T-helper 2 cell treated with Interferon-gamma antibody and Interleukin-4, amounts not matched to agents 5 μg/mL and 100 μg/mL, for 36 hours (primary cell): Measurements from ENCODE around the gene SFMBT1.

Source experiments
- DNase-seq: peaks from one replicate; pipeline ENCODE4 v3.0.0; 2021; ENCODE audit warnings: low spot score
- H3K27ac Mint-ChIP-seq: one replicate; pipeline ENCODE4 v1.8.0; 2021; ENCODE audit warnings: mild to moderate bottlenecking, mixed read lengths
- H3K27me3 Mint-ChIP-seq: one replicate; pipeline ENCODE4 v1.8.0; 2021; ENCODE audit warnings: low read depth, mixed read lengths
- H3K36me3 Mint-ChIP-seq: one replicate; pipeline ENCODE4 v1.8.0; 2021; ENCODE audit warnings: low read depth, mixed read lengths
- H3K4me1 Mint-ChIP-seq: one replicate; pipeline ENCODE4 v1.8.0; 2021; ENCODE audit warnings: low read depth, mixed read lengths
- H3K4me3 Mint-ChIP-seq: one replicate; pipeline ENCODE4 v1.8.0; 2022; ENCODE audit warnings: mild to moderate bottlenecking, moderate library complexity, mixed read lengths
- H3K9me3 Mint-ChIP-seq: one replicate; pipeline ENCODE4 v1.8.0; 2021; ENCODE audit warnings: mixed read lengths

SFMBT1 gene

GRCh38 chr3:52877085-52877484, 168.8 kb downstream of the SFMBT1 start:
- Mint-ChIP-seq H3K4me1 (peaks cover 22% of the 10 kb centered on the region), H3K27ac (no peak overlapping the region), H3K36me3 (no peaks in the 10 kb centered on the region), H3K27me3 (no peaks in the 10 kb centered on the region), H3K9me3 (no peaks in the 10 kb centered on the region), H3K4me3 (no peak overlapping the region)
- no peak for DNase-seq

GRCh38 chr3:52874864-52875587, 170.8 kb downstream of the SFMBT1 start:
- H3K4me3 Mint-ChIP-seq, result no peak overlapping the region
- no peak overlapping the region for H3K27ac Mint-ChIP-seq
- peaks cover 19% of the 10 kb centered on the region for H3K4me1 Mint-ChIP-seq
- DNase-seq, result no peak
- H3K27me3 Mint-ChIP-seq, result no peaks in the 10 kb centered on the region
- no peaks in the 10 kb centered on the region for H3K36me3 Mint-ChIP-seq
- no peaks in the 10 kb centered on the region for H3K9me3 Mint-ChIP-seq

DNA sequence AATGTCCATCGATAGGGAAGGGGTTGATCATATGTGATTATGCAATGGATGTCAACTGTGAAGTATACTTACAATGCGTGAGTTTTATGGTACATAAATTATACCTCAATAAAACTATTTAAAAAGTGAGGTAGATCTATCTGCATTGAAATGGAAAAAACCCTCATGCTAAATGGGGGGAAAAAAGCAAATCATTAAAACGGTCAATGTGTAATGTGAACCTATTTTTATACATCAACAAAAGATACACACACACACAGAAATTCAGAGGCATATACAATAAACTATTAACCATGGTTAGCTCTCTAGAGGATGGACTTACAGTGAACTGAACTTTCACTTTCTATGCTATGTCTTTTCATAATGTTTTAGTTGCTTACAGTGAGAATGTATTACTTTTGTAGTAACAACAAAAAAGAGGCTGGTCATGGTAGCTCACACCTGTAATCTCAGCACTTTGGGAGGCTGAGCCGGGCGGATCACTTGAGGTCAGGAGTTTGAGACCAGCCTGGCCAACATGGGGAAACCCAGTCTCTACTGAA, 171.6 kb downstream of the SFMBT1 start:
- no peak overlapping the region for H3K27ac Mint-ChIP-seq
- H3K9me3 Mint-ChIP-seq, result no peaks in the 10 kb centered on the region
- no peak overlapping the region for H3K4me3 Mint-ChIP-seq
- no peak for DNase-seq
- no peaks in the 10 kb centered on the region for H3K27me3 Mint-ChIP-seq
- H3K4me1 Mint-ChIP-seq, result peaks cover 18% of the 10 kb centered on the region
- H3K36me3 Mint-ChIP-seq, result no peaks in the 10 kb centered on the region

GRCh38 chr3:52873433-52874159, 172.3 kb downstream of the SFMBT1 start:
- H3K36me3 Mint-ChIP-seq, result no peaks in the 10 kb centered on the region
- no peaks in the 10 kb centered on the region for H3K9me3 Mint-ChIP-seq
- no peak overlapping the region for H3K27ac Mint-ChIP-seq
- H3K4me1 Mint-ChIP-seq, result peaks cover 18% of the 10 kb centered on the region
- H3K27me3 Mint-ChIP-seq, result no peaks in the 10 kb centered on the region
- DNase-seq, result no peak
- no peak overlapping the region for H3K4me3 Mint-ChIP-seq

GRCh38 chr3:52872245-52872644, 173.6 kb downstream of the SFMBT1 start:
- Mint-ChIP-seq H3K36me3 (no peaks in the 10 kb centered on the region), H3K4me1 (peaks cover 18% of the 10 kb centered on the region), H3K27me3 (no peaks in the 10 kb centered on the region), H3K9me3 (no peaks in the 10 kb centered on the region), H3K27ac (no peak overlapping the region), H3K4me3 (no peak overlapping the region)
- no peak for DNase-seq

- Mint-ChIP-seq H3K9me3 (no peaks in the 10 kb centered on the region), H3K4me3 (no peak overlapping the region), H3K36me3 (no peaks in the 10 kb centered on the region), H3K4me1 (peaks cover 18% of the 10 kb centered on the region), H3K27ac (no peak overlapping the region), H3K27me3 (no peaks in the 10 kb centered on the region)
- no peak for DNase-seq
These were observed 174.1 kb downstream of the SFMBT1 start for GRCh38 chr3:52871761-52872160.

DNA sequence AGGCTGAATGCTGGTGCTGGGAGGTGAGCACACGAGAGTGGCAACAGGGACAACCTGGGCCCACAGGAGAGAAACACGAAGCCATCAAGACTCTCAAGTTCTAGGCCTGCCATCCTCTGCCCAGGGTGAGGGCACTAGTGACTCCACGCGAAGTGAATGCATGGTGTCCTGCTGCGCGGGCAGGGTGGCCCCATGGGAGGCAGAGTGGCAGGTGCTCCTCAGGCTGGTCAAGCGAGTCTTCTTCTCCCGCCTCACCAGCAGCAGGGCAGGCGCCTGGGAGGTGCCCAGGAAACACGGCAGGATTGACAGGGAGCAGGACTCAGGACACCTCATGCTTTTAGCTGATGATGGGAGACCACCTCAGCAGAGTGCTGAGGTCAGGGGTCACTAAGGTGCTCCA, 175.4 kb downstream of the SFMBT1 start:
- H3K36me3 Mint-ChIP-seq, result peaks cover 5% of the 10 kb centered on the region
- no peaks in the 10 kb centered on the region for H3K9me3 Mint-ChIP-seq
- no peak overlapping the region for H3K4me3 Mint-ChIP-seq
- no peak overlapping the region for H3K27ac Mint-ChIP-seq
- peaks cover 18% of the 10 kb centered on the region for H3K4me1 Mint-ChIP-seq
- DNase-seq, result no peak
- no peaks in the 10 kb centered on the region for H3K27me3 Mint-ChIP-seq

DNA sequence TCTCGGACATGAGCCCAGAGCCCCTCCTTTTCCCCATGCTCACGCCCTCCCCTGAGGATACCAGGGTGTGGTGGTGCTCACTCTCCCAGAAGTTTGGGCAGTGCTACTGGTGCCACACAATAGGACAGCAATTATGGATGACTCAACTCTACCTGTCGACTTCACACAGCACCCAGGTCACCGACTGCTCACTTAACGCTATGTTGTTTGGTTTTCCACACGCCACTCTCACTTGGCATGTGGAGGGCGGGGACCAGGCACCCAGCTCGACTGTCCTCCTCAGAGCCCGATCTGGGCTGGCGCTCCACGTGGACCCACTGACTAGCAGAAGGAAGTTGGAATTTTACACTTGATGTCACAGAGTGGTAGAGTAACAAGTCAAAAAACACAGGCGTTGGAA, 179.4 kb downstream of the SFMBT1 start:
- Mint-ChIP-seq H3K27me3 (no peaks in the 10 kb centered on the region), H3K4me3 (no peak overlapping the region), H3K4me1 (no peaks in the 10 kb centered on the region), H3K27ac (no peak overlapping the region), H3K36me3 (peaks cover 16% of the 10 kb centered on the region), H3K9me3 (no peaks in the 10 kb centered on the region)
- DNase-seq, result no peak

DNA sequence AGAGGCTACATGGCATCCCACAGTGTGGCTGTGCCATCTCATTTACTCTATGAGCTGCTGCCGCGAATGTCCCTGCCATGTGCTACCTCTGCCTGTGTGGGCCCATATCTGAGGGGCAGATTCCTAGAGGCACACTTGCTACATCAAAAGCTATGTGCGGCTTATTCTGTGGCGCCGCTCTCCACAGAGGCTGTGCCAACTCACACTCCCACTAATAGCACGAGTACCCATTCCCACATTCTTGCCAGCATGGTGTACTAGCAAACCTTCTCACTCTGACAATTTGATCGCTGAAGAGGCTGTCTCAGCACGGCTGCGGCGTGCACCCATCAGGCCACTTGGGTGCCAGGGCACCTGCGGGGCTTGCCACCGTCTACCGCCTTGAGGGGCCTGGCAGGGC, 179.9 kb downstream of the SFMBT1 start:
- Mint-ChIP-seq H3K27ac (no peak overlapping the region), H3K9me3 (no peaks in the 10 kb centered on the region), H3K4me3 (no peak overlapping the region), H3K27me3 (no peaks in the 10 kb centered on the region), H3K4me1 (no peaks in the 10 kb centered on the region), H3K36me3 (peaks cover 16% of the 10 kb centered on the region)
- DNase-seq, result no peak

DNA sequence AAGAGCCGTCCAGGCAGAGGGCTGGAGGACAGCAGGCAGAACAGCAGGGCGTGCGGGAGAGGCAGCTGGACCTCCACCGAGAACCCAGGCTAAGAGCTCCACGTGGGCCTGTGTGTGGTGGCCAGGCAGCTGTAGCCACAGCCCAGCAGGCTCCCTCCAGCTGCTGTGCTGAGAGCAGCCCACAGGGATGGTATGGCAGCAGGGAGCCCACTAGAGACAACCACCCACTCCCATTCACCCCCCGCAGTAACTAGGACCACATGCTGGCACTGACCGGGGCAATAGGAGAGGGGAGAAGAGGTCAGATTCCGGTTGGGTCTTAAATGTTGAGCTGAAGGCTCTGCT, 185.5 kb downstream of the SFMBT1 start:
- H3K9me3 Mint-ChIP-seq, result no peaks in the 10 kb centered on the region
- no peaks in the 10 kb centered on the region for H3K27me3 Mint-ChIP-seq
- no peaks in the 10 kb centered on the region for H3K4me1 Mint-ChIP-seq

GRCh38 chr3:52859686-52860423, 186.0 kb downstream of the SFMBT1 start:
- DNase-seq, result no peak
- H3K27me3 Mint-ChIP-seq, result no peaks in the 10 kb centered on the region
- H3K4me1 Mint-ChIP-seq, result no peaks in the 10 kb centered on the region
- no peaks in the 10 kb centered on the region for H3K9me3 Mint-ChIP-seq
- no peak overlapping the region for H3K4me3 Mint-ChIP-seq
- H3K36me3 Mint-ChIP-seq, result peaks cover 11% of the 10 kb centered on the region
- no peak overlapping the region for H3K27ac Mint-ChIP-seq

More for the DNA sequence above, 185.5 kb downstream of the SFMBT1 start:
- DNase-seq, result no peak
- no peak overlapping the region for H3K27ac Mint-ChIP-seq
- peaks cover 11% of the 10 kb centered on the region for H3K36me3 Mint-ChIP-seq
- no peak overlapping the region for H3K4me3 Mint-ChIP-seq

DNA sequence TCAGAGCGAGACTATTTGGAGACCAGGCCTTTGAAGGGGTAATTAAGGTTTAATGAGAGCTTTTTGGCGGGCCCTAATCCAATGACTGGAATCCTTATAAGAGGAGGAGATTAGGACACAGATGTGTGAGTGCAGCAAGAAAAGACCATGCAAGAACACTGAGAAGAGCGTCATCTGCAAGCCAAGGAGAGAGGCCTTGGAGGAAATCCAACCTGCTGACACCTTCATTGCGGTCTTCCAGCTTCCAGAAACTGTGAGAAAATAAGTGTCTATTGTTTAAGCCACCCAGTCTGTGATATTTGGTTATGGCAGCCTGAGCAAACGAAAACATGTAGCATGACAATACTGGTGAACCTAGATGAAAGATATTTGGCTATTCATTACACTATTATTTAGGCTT, 188.0 kb downstream of the SFMBT1 start:
- H3K27ac Mint-ChIP-seq, result no peak overlapping the region
- no peak for DNase-seq
- peaks cover 4% of the 10 kb centered on the region for H3K36me3 Mint-ChIP-seq
- no peaks in the 10 kb centered on the region for H3K27me3 Mint-ChIP-seq
- no peaks in the 10 kb centered on the region for H3K4me1 Mint-ChIP-seq
- no peaks in the 10 kb centered on the region for H3K9me3 Mint-ChIP-seq
- H3K4me3 Mint-ChIP-seq, result no peak overlapping the region

DNA sequence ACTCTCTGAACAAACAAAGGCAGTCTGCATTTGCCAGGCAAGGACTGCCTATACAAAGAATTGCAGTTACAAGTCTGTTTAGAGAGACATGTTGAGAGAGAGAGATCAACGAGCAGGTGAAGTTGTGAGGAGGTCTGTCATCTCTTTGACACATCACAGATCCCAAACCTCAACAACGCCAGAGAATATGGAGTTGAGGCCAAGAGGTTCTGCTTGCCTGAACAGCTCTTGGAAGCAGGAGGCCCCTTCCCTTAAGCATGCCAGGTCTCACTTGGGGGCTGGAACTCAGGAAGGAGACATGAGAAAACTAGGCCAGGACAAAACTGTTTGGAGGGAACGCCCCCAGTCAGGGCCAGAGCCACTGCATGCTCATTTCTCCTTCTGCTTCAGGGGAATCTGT, 188.7 kb downstream of the SFMBT1 start:
- Mint-ChIP-seq H3K4me3 (no peak overlapping the region), H3K27ac (no peak overlapping the region), H3K4me1 (no peaks in the 10 kb centered on the region), H3K36me3 (no peaks in the 10 kb centered on the region), H3K9me3 (no peaks in the 10 kb centered on the region), H3K27me3 (no peaks in the 10 kb centered on the region)
- DNase-seq, result no peak

- Mint-ChIP-seq H3K9me3 (no peaks in the 10 kb centered on the region), H3K27me3 (no peaks in the 10 kb centered on the region), H3K36me3 (no peaks in the 10 kb centered on the region), H3K4me1 (no peaks in the 10 kb centered on the region), H3K27ac (no peak overlapping the region), H3K4me3 (no peak overlapping the region)
- no peak for DNase-seq
These were observed 189.2 kb downstream of the SFMBT1 start for GRCh38 chr3:52856666-52857065.
